D721Med (cell line): Measurements from ENCODE around the gene COL4A1.

Experiments
- DNase-seq: peaks from one replicate; pipeline ENCODE4 v3.0.0; 2011; ENCODE audit warnings: low spot score; ENCODE audit not compliant: insufficient read length
- FAIRE-seq: peaks from 2 replicates; lab custom pipeline; 2011; peaks lifted over from hg19 to GRCh38; lab: Jason Lieb, UNC
- TF ChIP-seq, protein P1 (sequence below): IDR thresholded peaks from 2 replicates; pipeline ENCODE4 v1.5.1; 2012; ENCODE audit warnings: mild to moderate bottlenecking, control low read depth; ENCODE audit not compliant: insufficient read depth; ENCODE audit errors: missing control alignments

The COL4A1 gene

DNA sequence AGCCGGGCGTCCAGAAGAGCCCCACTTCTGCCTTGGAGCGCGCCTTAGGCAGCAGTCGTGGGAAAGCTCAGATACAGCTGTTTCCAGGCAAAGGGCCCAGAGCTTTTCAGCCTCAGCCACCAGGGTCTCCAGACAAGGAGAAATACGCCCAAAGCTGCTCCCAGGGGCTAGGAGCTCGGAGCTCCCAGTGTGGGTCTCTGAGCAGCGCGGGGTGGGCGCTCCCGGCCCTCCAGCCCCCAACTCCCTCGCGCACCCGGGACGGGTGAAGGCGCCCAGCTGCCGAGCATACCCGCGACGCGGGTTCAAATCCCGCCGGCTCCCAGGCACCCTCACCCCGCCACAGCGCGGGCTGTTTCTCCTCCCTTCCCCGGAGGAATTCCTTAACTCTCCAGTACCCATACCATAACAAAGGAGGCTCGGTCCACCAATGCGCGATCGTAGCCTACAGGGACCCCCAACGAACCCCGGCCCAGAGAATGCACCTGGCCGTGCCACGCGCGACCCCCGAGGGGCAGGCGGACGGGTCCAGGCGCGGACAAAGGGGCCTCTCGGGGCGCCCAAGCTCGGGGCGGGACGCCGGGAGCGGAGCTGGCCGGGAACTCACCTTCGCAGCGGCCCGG, 507 bp downstream of the COL4A1 start:
- no peak for FAIRE-seq
- TF ChIP-seq, protein P1, sequence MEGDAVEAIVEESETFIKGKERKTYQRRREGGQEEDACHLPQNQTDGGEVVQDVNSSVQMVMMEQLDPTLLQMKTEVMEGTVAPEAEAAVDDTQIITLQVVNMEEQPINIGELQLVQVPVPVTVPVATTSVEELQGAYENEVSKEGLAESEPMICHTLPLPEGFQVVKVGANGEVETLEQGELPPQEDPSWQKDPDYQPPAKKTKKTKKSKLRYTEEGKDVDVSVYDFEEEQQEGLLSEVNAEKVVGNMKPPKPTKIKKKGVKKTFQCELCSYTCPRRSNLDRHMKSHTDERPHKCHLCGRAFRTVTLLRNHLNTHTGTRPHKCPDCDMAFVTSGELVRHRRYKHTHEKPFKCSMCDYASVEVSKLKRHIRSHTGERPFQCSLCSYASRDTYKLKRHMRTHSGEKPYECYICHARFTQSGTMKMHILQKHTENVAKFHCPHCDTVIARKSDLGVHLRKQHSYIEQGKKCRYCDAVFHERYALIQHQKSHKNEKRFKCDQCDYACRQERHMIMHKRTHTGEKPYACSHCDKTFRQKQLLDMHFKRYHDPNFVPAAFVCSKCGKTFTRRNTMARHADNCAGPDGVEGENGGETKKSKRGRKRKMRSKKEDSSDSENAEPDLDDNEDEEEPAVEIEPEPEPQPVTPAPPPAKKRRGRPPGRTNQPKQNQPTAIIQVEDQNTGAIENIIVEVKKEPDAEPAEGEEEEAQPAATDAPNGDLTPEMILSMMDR, result no peak
- no peak for DNase-seq

DNA sequence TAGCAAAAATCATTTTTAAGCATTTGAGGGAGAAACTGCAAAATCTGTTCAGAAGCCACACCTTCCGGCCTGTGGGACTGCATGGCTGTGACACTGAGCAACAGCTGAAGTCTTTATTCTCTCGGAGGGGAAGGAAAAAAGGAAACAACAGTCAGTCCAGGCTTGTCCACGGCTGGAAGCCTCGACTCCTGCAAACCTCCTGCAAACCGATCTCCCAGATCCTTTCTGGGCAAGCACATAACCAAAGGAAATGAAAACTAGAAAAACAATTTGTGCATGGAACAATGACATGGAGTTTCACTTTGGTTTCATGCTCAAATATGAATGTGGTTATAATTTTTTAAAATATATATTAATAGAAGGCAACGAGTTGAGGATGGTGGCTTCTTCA, 1.0 kb downstream of the COL4A1 start:
- TF ChIP-seq, protein P1, result no peak
- DNase-seq, result no peak
- FAIRE-seq, result no peak

DNA sequence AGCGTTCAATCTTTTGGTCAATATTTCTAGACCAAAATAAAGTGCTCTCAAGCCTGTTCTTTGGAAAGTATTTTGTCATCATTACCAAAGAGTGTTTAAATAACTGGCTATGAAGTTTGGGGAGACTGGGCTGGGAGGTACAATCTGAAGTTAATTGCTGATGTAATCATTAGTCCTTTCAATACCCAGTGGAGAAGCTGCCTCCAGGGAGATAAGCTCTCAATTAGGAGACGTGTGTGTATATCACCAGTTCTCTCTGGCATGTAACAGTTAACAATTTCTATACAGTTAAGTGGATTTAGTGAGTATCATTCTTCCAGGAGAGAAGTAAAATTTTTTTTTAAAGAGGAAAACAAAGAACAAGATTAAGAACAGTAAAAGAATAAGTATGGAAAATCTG, 1.4 kb downstream of the COL4A1 start:
- DNase-seq (no peak), FAIRE-seq (no peak)
- TF ChIP-seq, protein P1, result no peak

DNA sequence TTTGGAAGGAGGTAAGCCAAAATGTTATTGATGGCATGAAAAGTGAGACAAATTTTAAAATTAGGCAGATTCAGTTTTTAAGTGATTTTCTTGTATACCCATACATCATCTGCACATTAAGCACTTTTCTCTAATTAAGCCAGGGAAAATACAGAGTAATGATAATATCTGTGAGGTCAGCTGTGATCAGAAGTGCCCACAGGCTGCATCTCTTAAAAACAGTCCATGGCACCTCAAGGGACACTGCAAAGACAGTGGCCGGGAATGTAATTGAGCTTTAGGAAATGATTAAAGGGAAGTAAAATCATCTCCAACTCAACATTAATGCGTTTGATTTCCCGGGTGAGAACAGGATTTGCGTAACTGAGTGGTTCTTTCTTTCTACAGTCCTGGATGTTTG, 2.0 kb downstream of the COL4A1 start:
- TF ChIP-seq, protein P1, result no peak
- DNase-seq (no peak), FAIRE-seq (no peak)

DNA sequence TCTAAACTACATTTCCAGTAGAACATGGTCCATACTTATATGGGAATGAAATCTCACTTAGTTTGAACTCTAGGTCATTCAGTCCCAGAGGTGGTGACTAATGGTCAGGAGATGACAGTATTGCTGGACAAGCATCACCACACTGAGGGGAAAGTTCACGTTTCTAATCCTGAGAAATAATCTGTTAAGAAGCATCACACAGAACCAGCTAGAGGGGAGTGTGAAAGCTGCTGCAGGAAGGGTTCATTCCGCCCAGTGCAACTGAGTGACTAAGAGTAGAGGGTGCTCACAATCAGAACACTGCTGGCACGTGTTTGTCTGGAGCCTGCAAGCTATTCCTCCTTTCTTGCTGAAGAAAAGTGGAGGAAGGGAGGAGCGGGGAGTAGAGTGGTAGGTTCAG, 2.7 kb downstream of the COL4A1 start:
- DNase-seq (no peak), FAIRE-seq (no peak)
- TF ChIP-seq, protein P1, result no peak

DNA sequence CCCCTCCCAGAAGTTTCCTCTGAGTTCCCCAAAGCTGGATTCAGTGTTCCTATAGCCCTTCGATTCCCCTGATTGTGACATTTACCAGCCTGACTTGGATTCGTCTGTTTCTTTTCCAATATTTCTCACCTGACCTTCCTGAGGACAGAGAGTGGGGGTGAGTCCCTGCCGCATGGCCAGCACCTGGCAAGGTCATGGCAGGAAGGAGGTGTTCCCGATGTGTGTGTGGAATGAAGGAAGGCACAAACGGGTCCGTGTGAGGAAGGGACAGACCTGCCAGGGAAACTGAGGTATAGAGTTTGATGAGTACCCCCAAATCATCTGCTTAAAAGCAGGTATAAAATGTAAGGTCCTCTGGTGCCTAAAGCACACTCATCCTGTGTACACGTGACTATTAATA, 3.3 kb downstream of the COL4A1 start:
- TF ChIP-seq, protein P1, result no peak
- FAIRE-seq (no peak), DNase-seq (no peak)

DNA sequence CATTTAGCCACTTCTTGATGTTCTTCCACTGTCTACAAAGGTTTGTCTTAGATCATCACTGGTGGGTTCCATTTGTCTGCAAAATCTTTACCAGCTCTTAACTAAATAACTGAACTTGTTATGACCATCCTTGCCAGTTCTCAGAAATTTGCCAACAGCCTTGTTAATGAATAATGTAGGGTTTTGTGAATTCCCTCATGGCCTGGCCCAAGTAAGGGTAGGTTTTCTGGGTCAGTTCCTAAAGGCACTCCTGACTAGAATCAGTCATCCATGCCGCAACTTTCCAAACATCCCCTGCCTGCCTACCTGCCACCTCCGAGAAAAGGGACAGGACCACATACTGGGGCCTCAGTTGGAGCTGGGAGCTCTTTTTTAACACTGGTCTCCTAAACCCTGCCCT, 4.0 kb downstream of the COL4A1 start:
- DNase-seq, result no peak
- TF ChIP-seq, protein P1, result no peak
- no peak for FAIRE-seq
